Caki2 (cell line): ENCODE results near the gene SLC24A3. TPM values are rescaled to one million over a fixed set of nuclear protein-coding genes. Genes with fewer than 3 reads are reported as not detected.

Experiments
- DNase-seq: peaks from one replicate; pipeline ENCODE4 v3.0.0-alpha.2; 2015; ENCODE audit warnings: low read depth
- in situ Hi-C: cut with HindIII; loops from 2 replicates; pipeline ENCODE4 v1.10.0; 2016; ENCODE audit warnings: low sequenced_read_pairs, low pct_unique_long_range_greater_than_20kb, mixed read lengths
- total RNA-seq: library from RNA; depleted of rRNA; stranded (reverse); fragments of >200 nt; shearing (Covaris generic); gene quantifications from 2 replicates; pipeline ENCODE4 v1.2.3, GENCODE V29; 2014; ENCODE audit warnings: low replicate concordance

Gene SLC24A3
- total RNA-seq, 1 experiment from 2014 or later = not detected

DNA sequence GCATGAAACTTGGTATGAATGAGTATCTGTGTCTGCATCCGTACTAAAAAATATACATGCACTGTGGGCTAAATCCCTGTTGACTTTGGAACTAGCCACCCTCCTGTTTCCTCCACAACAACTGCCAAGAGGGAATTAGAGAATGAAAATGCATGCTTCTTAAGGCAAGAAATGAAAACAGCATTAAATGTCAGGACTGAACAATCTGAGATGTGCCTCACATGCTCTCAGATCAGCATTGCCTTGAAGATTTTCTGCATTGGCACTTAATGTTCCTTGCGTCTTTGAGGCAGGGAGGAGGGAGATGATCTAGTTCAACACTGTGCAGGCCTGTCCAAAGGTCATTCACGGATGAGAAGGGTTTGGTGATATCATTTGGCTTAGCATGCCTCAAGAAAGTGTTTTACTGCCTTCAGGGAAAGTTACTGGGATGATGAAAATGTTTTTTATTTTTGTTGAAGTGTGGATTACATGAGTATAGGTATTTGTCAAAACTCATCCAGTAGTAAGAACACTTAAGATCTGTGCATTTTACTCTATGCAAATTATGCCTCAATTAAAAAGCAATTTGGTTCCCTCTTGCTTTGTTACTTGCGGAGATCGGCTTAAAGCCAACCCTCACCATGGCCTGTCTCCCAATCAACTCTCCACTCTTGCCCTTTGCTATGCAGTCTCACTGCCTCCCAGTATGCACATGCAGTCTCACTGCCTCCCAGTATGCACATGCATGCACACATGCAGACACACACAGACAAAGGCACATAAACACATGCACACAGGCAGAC is 498.1 kb downstream of the SLC24A3 start:
- in situ Hi-C loops = no loop called here
- peak; percentile 10 for DNase-seq

DNA sequence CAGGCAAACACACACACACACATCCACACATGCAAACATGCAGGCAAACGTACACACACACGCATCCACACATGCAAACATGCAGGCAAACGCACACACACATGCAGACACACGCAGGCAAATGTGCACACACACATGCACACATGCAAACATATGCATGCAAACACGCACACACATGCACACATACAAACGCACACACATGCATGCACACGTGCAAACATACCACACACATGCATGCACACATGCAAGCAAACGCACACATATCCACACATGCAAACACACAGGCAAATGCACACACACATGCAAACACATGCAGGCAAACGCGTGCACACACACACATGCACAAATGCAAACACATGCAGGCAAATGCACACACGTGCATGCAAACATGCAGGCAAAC is 498.7 kb downstream of the SLC24A3 start:
- DNase-seq = no peak
- in situ Hi-C loops = no loop called here

DNA sequence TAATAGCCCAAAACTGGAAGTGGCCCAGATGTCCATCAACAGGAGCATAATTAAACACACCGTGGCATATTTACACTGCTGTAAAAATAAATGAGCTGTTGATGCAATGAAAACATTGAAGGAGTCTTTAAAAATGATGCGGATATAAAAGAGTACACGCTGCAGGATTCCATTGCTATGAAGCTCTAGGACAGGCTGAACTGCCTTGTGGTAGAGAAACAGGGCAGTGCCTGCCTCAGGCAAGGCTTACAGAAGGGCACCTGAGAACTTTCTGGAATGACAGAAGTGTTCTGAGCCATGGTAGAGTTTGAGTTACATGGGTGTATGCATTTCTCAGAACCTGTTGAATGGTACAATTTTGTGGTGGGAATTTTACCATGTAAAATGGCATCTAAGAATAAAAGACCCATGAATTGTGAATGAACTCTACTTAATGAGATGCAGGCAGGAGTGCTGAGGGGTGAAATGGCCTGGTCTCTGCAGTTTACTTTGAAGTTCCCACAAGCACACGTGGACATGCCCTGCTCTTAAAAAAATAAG is 500.3 kb downstream of the SLC24A3 start:
- no peak for DNase-seq
- in situ Hi-C loops = no loop called here

DNA sequence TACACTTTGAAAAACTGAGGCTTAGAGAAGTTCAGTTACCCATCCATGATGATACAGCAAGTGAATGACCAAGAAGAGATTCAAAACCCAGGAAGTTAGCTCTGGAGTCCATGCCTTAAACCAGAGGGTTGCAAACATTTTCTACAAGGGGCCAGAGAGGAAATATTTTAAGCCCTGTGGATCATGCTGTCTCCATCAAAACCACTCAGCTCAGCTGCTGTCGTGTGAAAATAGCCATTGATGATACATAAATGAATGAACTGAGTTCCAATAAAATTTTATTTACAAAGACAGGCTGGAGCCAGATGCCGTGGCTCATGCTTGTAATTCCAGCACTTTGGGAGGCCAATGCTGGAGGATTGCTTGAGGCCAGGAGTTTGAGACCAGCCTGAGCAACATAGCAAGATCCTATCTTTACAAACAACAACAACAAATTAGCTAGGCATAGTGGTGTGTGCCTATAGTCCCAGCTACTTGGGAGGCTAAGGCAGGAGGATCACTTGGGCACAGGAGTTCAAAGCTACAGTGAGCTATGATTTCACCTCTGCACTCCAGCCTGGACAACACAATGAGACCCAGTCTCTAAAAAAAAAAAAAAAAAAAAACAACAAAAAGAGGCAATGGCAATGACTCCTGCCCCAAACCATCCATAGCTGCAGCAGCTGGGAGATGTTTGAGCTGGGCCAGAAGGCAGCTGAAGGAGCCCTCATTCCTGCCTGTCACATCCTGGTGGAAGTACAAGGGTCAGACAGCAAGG is 501.6 kb downstream of the SLC24A3 start:
- in situ Hi-C loops = no loop called here
- DNase-seq = no peak

DNA sequence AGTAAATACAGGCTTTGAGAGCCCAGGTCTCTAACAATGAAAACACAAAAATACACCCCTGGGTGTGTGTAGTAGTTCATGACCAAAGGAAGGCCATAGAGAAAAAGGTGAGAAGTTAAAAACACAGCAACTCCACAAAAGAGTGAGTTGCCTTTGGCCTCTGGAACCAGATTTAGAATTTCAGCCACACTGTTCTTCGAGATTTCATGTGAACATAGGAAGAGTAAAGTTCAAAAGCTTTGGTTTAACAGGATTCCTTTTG is 502.1 kb downstream of the SLC24A3 start:
- DNase-seq = no peak
- in situ Hi-C loops = no loop called here

DNA sequence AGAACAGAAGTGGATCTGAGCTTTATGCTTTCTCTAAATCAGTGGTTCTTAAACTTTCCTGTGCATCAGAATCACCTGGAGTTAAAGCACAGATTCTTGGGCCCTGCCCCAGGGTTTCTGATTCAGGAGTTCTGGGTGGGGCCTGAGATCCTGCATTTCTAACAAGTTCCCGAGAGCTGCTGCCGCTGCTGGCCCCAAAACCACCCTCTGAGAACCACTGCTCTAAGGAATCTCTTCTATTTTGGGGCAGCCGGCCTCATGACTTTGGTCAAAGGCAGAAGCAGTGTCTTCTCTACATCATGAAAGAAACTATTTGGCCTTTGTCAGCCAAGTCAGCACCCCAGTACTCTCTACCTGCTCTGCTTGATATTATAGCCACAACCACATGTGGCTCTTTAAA is 503.5 kb downstream of the SLC24A3 start:
- in situ Hi-C loops = no loop called here
- no peak for DNase-seq

DNA sequence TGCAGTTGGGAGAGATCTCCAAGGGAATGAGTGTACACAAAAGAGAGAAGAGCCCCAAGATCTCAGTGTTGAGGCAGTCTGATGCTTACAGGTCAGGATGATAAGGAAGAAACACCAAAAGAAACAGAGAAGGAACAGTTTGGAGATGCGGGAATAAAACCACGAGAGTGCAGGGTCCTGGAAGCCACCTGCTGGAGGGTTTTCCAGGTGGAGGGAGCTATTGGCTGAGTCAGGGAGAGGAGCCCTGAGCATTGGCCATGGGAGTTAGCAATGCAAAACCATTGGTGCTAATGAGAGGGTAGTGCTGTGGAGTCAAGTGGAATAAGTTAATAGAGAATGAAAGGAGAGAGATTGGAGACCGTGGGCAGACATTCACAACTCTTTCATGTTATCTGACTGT is 506.4 kb downstream of the SLC24A3 start:
- no peak for DNase-seq
- in situ Hi-C loops = no loop called here

DNA sequence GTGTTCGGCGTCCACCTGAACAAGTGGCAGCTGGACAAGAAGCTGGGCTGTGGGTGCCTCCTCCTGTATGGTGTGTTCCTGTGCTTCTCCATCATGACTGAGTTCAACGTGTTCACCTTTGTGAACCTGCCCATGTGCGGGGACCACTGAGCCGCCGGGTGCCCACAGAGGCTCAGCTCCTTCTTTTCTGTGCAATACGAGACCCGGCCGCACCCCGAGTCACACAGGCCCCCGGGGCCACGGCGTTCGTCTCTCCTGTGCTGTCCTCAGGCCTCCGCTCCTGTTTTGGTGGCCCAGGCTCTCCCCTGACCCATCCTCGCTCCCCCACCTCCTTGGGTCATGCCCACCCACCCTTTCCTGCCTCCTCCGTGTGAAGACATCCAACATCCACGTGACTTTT is 508.5 kb downstream of the SLC24A3 start:
- in situ Hi-C loops = no loop called here
- DNase-seq = no peak

DNA sequence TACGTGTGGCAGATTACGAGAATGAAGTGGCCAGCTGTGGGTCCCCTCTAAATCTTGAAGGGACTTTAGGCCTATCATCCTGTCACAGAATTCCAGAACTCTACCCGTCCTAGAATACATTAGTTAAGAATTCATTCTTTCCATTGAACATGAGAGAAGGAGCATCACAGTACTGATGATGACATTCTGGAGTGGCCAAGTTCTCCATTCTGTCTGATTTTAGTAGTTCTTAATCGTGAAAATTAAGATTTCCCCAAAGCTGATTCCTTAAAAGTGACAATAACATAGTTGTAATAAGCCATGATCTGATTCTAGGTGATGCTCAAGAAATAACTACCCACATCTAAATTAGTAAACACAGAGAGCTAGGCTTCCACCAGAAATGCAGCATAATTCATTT is 510.6 kb downstream of the SLC24A3 start:
- DNase-seq = no peak
- in situ Hi-C loops = no loop called here

DNA sequence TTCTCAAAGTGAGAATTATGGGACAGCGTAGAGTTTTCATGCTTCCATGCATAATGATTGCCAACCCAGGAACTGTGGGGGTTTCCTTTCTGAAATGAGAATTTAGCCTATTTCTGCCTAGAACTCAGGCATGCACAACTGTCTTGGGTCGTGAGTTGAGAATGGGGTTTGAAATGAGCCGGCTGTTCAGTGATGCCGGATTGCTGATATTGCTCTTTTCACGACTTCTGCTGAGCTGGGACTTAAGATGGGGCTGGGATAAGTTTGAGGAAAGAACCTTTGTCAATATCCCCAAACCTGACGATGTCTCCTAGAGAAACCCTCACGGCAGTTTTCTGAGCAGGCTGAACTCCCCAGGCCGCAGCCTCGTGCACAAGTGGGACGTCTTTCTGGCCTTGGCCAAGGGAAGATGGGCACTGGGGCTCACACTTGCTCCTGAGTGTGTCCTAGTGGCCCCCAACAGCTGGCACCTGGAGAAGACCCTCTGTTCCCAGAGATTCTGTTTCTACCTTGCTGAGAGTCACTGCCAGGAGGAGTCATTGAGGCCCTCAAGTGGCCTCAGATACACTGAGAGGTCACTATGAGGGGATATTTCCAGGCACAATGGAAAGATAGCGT is 511.5 kb downstream of the SLC24A3 start:
- in situ Hi-C loops = no loop called here
- no peak for DNase-seq

DNA sequence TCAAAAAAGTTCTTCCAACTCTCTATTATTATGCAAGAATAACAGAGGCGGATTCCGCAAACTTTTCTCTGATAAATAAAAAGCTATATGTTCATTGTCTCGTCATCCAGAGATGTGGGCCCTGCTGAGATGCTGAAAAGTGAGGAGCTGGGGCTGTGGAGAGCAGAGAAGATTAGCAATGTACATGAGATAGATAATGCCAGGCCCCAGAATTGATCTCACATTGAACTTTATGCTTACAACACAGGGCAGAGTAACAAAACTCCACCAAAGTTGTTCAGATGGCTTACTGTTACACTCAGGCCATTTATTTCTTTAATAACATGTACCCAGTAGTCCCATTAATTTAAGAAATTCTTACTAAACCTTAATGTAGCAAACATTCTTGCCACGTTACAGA is 512.9 kb downstream of the SLC24A3 start:
- in situ Hi-C loops = no loop called here
- DNase-seq = no peak

DNA sequence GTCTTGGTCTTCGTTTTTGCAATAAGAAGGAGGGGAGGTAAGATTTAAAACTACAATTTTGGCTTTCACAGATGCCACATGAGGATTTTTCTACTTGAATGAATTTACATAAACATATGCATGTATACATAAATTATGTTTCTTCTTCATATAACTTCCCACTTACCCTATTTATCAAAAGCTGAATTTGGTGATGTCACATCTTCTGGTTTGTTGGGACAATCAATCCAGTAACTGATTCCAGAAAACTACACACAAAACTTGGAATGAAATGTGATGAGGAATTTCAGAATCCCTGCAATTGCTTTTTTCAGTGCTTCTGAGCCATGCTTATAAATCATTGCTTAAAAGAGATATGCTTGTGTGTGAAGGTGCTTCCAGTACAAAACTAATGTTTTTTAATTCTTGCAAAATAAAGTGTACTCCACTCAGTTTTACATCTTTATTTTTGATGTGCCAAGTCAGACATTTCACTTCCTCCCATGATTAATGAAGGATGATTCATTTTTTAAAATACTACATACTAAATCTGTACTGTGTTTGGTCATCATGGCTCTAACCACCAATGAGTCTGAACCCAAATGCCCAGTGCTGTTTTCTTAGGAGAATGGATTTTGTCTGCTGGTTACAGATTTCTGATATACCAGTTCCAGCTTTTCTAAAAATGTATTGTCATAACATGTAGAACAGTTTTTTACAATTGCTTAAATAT is 513.5 kb downstream of the SLC24A3 start:
- in situ Hi-C loops = no loop called here
- no peak for DNase-seq

DNA sequence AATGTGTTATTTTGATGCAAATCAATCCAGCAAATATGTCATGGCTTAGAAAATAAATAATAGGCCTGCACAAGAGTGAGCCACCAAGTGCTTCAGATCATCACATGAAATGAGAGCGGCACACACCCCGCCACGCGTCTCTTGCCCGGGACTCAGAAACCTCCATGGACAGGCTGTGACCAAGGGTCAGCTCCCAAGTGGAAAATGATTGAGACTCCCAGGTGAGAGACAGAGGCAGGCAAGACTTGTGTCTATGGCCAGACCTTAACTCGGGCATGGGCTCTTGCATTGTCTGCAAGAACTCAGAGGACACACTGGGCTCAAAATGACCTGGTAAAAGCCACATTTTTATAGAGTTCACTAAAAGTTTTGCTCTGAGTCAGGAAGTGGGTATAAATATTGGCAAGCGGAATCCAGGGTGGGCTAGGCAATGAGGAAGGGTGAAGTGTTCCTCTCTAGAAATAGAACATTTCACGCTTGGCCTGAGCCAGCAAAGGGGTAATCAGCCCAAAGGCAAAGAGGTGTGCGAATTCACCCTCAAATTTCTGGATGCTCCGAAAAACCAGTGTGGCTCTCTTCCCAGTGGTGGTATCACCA is 514.9 kb downstream of the SLC24A3 start:
- DNase-seq = no peak
- in situ Hi-C loops = no loop called here

DNA sequence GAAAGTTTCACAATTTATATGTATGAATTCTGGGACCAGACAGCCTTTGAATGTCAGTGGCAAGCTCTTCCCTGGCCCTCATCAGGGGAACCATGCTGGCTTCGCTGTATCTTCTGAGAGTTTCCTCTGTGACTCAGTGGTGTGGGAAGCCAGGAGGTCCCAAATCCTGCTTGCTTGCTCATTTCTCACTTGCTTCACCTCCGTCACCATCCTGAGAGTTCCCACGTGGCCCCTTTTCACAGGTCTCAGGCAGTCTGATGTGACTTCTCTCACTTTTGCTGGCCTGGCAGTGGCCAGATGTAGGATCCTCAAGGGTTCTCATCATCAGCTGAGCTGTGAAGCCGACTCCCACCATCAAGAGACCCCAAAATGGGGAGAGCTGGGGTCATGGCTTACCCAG is 517.2 kb downstream of the SLC24A3 start:
- no peak for DNase-seq
- in situ Hi-C loops = no loop called here

DNA sequence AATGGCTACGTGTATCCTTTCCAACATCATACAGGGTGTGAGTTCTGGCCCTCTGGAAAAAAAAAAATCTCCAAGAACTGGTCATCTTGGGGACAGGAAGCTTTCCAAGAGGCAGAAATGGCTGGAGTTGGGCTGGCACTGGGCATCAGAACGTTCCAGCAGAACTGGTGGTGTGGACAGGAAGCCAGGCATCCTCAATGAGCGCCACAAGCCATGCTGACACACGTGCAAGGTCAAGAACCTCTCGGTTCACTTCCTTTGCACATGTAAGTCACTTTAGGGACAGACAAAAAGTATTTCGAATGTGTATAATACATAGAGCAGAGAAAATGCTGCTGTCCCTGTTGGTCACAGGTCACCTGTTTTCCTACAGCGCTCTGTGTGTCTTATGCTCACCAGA is 518.3 kb downstream of the SLC24A3 start:
- no peak for DNase-seq
- in situ Hi-C loops = no loop called here

DNA sequence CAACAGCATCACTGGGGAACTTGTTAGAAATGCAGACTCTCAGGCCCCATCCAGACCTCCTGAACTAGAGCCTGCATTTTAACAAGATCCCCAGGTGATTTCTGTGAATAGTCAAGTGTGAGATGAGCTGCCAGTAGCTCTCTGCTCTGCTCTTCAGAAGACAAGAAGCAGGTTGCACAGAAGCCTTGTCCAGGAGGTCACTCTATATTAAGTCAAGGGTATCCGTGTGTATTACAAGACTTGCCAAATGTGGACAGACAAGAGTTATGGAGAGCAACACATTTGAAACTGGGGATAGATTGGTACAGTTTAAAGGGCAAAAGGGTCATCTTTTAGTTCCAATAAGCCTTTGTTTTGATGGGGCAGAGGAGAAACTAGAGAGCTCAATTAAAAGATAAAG is 522.4 kb downstream of the SLC24A3 start:
- DNase-seq = no peak
- in situ Hi-C loops = no loop called here

DNA sequence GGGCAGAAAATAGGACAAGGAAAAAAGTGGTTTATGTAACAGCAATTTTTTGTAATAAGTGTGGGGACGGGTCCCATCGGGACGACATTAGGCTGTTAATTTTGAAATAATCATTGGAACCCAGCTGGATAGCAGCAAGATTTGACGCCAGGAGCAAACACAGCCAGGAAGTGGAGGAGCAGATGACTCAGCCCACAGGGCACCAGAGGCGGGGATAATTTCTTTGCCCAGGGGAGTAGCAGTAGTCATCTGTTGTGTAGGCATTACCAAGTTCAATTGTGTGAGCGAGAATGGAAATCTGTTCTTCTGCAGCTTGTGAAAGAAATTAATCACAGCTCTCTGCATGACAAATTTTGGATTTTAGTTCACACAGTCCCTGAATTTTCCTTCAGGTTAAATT is 523.0 kb downstream of the SLC24A3 start:
- peak; percentile 56 for DNase-seq
- in situ Hi-C loops = no loop called here

DNA sequence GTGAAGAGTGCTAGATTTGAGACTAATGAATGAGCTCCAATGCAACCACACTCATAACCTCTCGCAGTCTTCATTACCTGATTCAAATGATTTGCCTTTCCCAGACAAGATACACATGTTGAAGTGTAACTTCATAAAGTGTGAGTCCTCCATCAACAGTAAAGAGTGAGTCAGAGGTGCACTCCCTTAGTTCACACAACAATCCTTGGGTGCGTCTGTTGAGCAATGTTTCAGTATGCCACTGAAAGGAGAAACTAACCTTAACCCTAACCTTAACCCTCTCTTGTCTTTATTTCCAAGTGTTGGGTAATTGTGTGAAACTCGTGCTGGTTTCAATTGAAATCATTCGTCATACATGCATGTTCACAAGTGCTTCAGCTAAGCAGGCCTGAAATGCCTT is 524.6 kb downstream of the SLC24A3 start:
- DNase-seq = no peak
- in situ Hi-C loops = no loop called here

DNA sequence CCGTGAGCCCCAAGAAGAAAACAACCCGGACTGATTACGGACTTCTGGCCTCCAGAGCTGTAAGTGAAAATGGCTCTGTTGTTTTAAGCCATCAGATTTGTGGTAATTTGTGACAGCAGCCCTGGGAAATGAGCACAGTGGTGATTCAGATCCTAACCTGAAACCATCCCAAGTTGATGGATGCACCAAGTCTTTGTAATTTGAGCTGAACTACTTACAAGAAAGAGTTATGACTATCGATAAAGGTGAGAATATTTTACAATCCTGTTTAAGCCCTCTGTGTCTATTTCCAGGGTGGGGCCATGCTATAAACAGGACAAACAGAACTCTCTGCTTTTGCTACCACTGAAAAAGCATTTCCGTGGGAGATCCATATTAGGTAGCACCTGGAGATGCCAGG is 526.5 kb downstream of the SLC24A3 start:
- DNase-seq = no peak
- in situ Hi-C loops = no loop called here
